GM10847 (cell line): Measurements from ENCODE around the gene NDUFA11.

Source experiments
- POLR2A ChIP-seq: IDR thresholded peaks from 2 replicates; pipeline ENCODE4 v1.6.1; 2011; ENCODE audit not compliant: insufficient read length; ENCODE audit errors: extremely low read depth

Gene NDUFA11

GRCh38 chr19:5903056-5903623 is 450 bp downstream of the NDUFA11 start:
- TF ChIP-seq POLR2A = no peak

- TF ChIP-seq POLR2A = no peak
These were observed 2.6 kb downstream of the NDUFA11 start for GRCh38 chr19:5900976-5901375.

- no peak for TF ChIP-seq POLR2A
These were observed 3.7 kb downstream of the NDUFA11 start for GRCh38 chr19:5899728-5900526.

GRCh38 chr19:5897189-5897969 is 6.2 kb downstream of the NDUFA11 start:
- no peak for TF ChIP-seq POLR2A

- no peak for TF ChIP-seq POLR2A
These were observed 7.1 kb downstream of the NDUFA11 start for GRCh38 chr19:5896365-5897076.

- no peak for TF ChIP-seq POLR2A
These were observed 7.7 kb downstream of the NDUFA11 start for GRCh38 chr19:5895890-5896289.

- no peak for TF ChIP-seq POLR2A
These were observed 8.2 kb downstream of the NDUFA11 start for GRCh38 chr19:5895409-5895808.

GRCh38 chr19:5894704-5895349 is 8.8 kb downstream of the NDUFA11 start:
- no peak for TF ChIP-seq POLR2A

GRCh38 chr19:5893907-5894703 is 9.5 kb downstream of the NDUFA11 start:
- no peak for TF ChIP-seq POLR2A

- no peak for TF ChIP-seq POLR2A
These were observed 10.2 kb downstream of the NDUFA11 start for GRCh38 chr19:5893296-5893903.

GRCh38 chr19:5892772-5893275 is 10.8 kb downstream of the NDUFA11 start:
- no peak for TF ChIP-seq POLR2A

GRCh38 chr19:5891938-5892771 is 11.4 kb downstream of the NDUFA11 start:
- TF ChIP-seq POLR2A = no peak

- no peak for TF ChIP-seq POLR2A
These were observed 12.0 kb downstream of the NDUFA11 start for GRCh38 chr19:5891572-5891937.
